ENCODE data around the gene GPR83.
"Not testable (repeated sequence)": the region's sequence is repeated elsewhere in the genome, so short reads cannot be mapped to it uniquely, and the experiment has no call there.

GPR83 gene

GRCh38 chr11:94391937-94392336 is 9.3 kb downstream of the GPR83 start:
- H3K4me3 ChIP-seq (ENCODE audit: low read length); DNase-seq (ENCODE audit: low read depth, low spot score): not testable (repeated sequence)

- H3K4me3 ChIP-seq (ENCODE audit: low read length), result no peak overlapping the region
- no peak for DNase-seq (ENCODE audit: low read depth, low spot score)
Observed at GRCh38 chr11:94379613-94380012, 21.6 kb downstream of the GPR83 start.

- DNase-seq (ENCODE audit: low read depth, low spot score), result no peak
- H3K4me3 ChIP-seq (ENCODE audit: low read length), result no peak overlapping the region
Observed at GRCh38 chr11:94376841-94377240, 24.4 kb downstream of the GPR83 start.

- not testable (repeated sequence) for H3K4me3 ChIP-seq (ENCODE audit: low read length)
- peak; percentile 19 for DNase-seq (ENCODE audit: low read depth, low spot score)
Observed at GRCh38 chr11:94370576-94370975, 30.6 kb downstream of the GPR83 start.

- DNase-seq (ENCODE audit: low read depth, low spot score); H3K4me3 ChIP-seq (ENCODE audit: low read length): not testable (repeated sequence)
Observed at GRCh38 chr11:94350850-94351563, 50.2 kb downstream of the GPR83 start.

- not testable (repeated sequence) for H3K4me3 ChIP-seq (ENCODE audit: low read length)
Observed at GRCh38 chr11:94346311-94346710, 54.9 kb downstream of the GPR83 start.

GRCh38 chr11:94343495-94343894 is 57.7 kb downstream of the GPR83 start:
- H3K4me3 ChIP-seq (ENCODE audit: low read length), result no peak overlapping the region
- no peak for DNase-seq (ENCODE audit: low read depth, low spot score)

More at GRCh38 chr11:94346311-94346710, 54.9 kb downstream of the GPR83 start:
- not testable (repeated sequence) for DNase-seq (ENCODE audit: low read depth, low spot score)

- DNase-seq (ENCODE audit: low read depth, low spot score), result no peak
- no peak overlapping the region for H3K4me3 ChIP-seq (ENCODE audit: low read length)
Observed at GRCh38 chr11:94342250-94342649, 59.0 kb downstream of the GPR83 start.

GRCh38 chr11:94338651-94339050 is 62.6 kb downstream of the GPR83 start:
- H3K4me3 ChIP-seq (ENCODE audit: low read length), result no peak overlapping the region
- DNase-seq (ENCODE audit: low read depth, low spot score), result no peak

GRCh38 chr11:94336033-94336432 is 65.2 kb downstream of the GPR83 start:
- no peak overlapping the region for H3K4me3 ChIP-seq (ENCODE audit: low read length)
- DNase-seq (ENCODE audit: low read depth, low spot score), result no peak

GRCh38 chr11:94332814-94333213 is 68.4 kb downstream of the GPR83 start:
- H3K4me3 ChIP-seq (ENCODE audit: low read length), result no peak overlapping the region
- DNase-seq (ENCODE audit: low read depth, low spot score), result no peak

- no peak for DNase-seq (ENCODE audit: low read depth, low spot score)
- H3K4me3 ChIP-seq (ENCODE audit: low read length), result no peak overlapping the region
Observed at GRCh38 chr11:94330789-94331188, 70.4 kb downstream of the GPR83 start.

- no peak for DNase-seq (ENCODE audit: low read depth, low spot score)
Observed at GRCh38 chr11:94329501-94329900, 71.7 kb downstream of the GPR83 start.

GRCh38 chr11:94328587-94329080 is 72.6 kb downstream of the GPR83 start:
- DNase-seq (ENCODE audit: low read depth, low spot score), result no peak
- no peak overlapping the region for H3K4me3 ChIP-seq (ENCODE audit: low read length)

More at GRCh38 chr11:94329501-94329900, 71.7 kb downstream of the GPR83 start:
- H3K4me3 ChIP-seq (ENCODE audit: low read length), result no peak overlapping the region
